WTC11 (cell line): ENCODE results near the gene SERPINA6. TPM values are rescaled to one million over a fixed set of nuclear protein-coding genes. Genes with fewer than 3 reads are reported as not detected.
"Not testable (repeated sequence)": the region's sequence is repeated elsewhere in the genome, so short reads cannot be mapped to it uniquely, and the experiment has no call there.

Experiments
- ATAC-seq: fragments of 200-7000 bp; cut with Tn5 transposase; 2 replicates; pipeline ENCODE4 v1.10.0; 2021; ENCODE audit warnings: mild to moderate bottlenecking, moderate library complexity
- CTCF ChIA-PET: fragments of 300-600 bp; sonication (Branson Sonifier 250); formaldehyde crosslinking; loops from one replicate; lab custom pipeline; 2021; ENCODE audit warnings: antibody characterized with exemption; lab: Charles Lee
- POLR2A ChIA-PET: fragments of 350-600 bp; sonication (Branson Sonifier 250); formaldehyde crosslinking; loops from one replicate; lab custom pipeline; 2021; ENCODE audit warnings: antibody characterized with exemption; lab: Charles Lee
- DNase-seq: peaks from one replicate; pipeline ENCODE4 v3.0.0; 2021; ENCODE audit warnings: low spot score
- H3K27ac Mint-ChIP-seq: 2 replicates; pipeline ENCODE4 v1.8.0; 2021; ENCODE audit warnings: mixed read lengths
- H3K27me3 Mint-ChIP-seq: 2 replicates; pipeline ENCODE4 v1.8.0; 2021; ENCODE audit warnings: low read depth, mild to moderate bottlenecking, moderate library complexity, mixed read lengths
- H3K36me3 Mint-ChIP-seq: 2 replicates; pipeline ENCODE4 v1.8.0; 2021; ENCODE audit warnings: mixed read lengths
- H3K4me1 Mint-ChIP-seq: 2 replicates; pipeline ENCODE4 v1.8.0; 2022; ENCODE audit warnings: mixed read lengths
- H3K4me3 Mint-ChIP-seq: 2 replicates; pipeline ENCODE4 v1.8.0; 2021; ENCODE audit warnings: mild to moderate bottlenecking, moderate library complexity, mixed read lengths
- H3K9me3 Mint-ChIP-seq: 2 replicates; pipeline ENCODE4 v1.8.0; 2021; ENCODE audit warnings: mixed read lengths
- CREM ChIP-seq: sonication (generic); formaldehyde crosslinking; IDR thresholded peaks from 2 replicates; pipeline ENCODE4 v1.8.1; 2022; ENCODE audit warnings: mild to moderate bottlenecking, missing genetic modification reagents, moderate library complexity
- EMX1 ChIP-seq: fragments of 250-450 bp; sonication (Bioruptor Pico); IDR thresholded peaks from 2 replicates; pipeline ENCODE4 v1.8.0; 2021; ENCODE audit warnings: mild to moderate bottlenecking
- ETV6 ChIP-seq: sonication (generic); formaldehyde crosslinking; IDR thresholded peaks from 2 replicates; pipeline ENCODE4 v1.8.1; 2022; ENCODE audit warnings: mild to moderate bottlenecking, missing genetic modification reagents
- GTF2I ChIP-seq: fragments of 250-450 bp; sonication (Bioruptor Pico); conservative IDR thresholded peaks from 2 replicates; pipeline ENCODE4 v1.4.0; 2021; ENCODE audit warnings: mild to moderate bottlenecking
- HMGA2 ChIP-seq: fragments of 250-450 bp; sonication (Bioruptor Pico); IDR thresholded peaks from 2 replicates; pipeline ENCODE4 v1.4.0; 2021; ENCODE audit warnings: mild to moderate bottlenecking, moderate library complexity
- IRF2 ChIP-seq: sonication (generic); formaldehyde crosslinking; IDR thresholded peaks from 2 replicates; pipeline ENCODE4 v1.8.0; 2022; ENCODE audit warnings: low read depth, missing genetic modification reagents, borderline replicate concordance
- JUN ChIP-seq: sonication (generic); formaldehyde crosslinking; IDR thresholded peaks from 2 replicates; pipeline ENCODE4 v1.8.0; 2023; ENCODE audit warnings: mild to moderate bottlenecking, missing genetic modification reagents
- NFYB ChIP-seq: sonication (generic); formaldehyde crosslinking; conservative IDR thresholded peaks from 2 replicates; pipeline ENCODE4 v1.8.0; 2022; ENCODE audit warnings: low read depth, missing genetic modification reagents
- NR1H2 ChIP-seq: sonication (generic); formaldehyde crosslinking; IDR thresholded peaks from 2 replicates; pipeline ENCODE4 v1.9.0; 2021; ENCODE audit warnings: mild to moderate bottlenecking, moderate library complexity, missing genetic modification reagents
- OVOL2 ChIP-seq: fragments of 250-450 bp; sonication (Bioruptor Pico); IDR thresholded peaks from 2 replicates; pipeline ENCODE4 v1.9.0; 2021; ENCODE audit warnings: mild to moderate bottlenecking, borderline replicate concordance
- RORB ChIP-seq: fragments of 250-450 bp; sonication (Bioruptor Pico); IDR thresholded peaks from 2 replicates; pipeline ENCODE4 v1.9.0; 2021; ENCODE audit warnings: mild to moderate bottlenecking
- TCF7 ChIP-seq: sonication (generic); formaldehyde crosslinking; IDR thresholded peaks from 2 replicates; pipeline ENCODE4 v1.8.0; 2022; ENCODE audit warnings: mild to moderate bottlenecking, low read depth, missing genetic modification reagents, moderate library complexity
- USF1 ChIP-seq: sonication (generic); formaldehyde crosslinking; IDR thresholded peaks from 2 replicates; pipeline ENCODE4 v1.8.0; 2022; ENCODE audit warnings: mild to moderate bottlenecking, missing genetic modification reagents
- ZNF138 ChIP-seq: sonication (generic); formaldehyde crosslinking; conservative IDR thresholded peaks from 2 replicates; pipeline ENCODE4 v1.8.1; 2022; ENCODE audit warnings: mild to moderate bottlenecking, moderate library complexity, missing genetic modification reagents
- ZNF416 ChIP-seq: fragments of 250-450 bp; sonication (Bioruptor Pico); IDR thresholded peaks from 2 replicates; pipeline ENCODE4 v1.9.0; 2021; ENCODE audit warnings: mild to moderate bottlenecking, inconsistent platforms
- ZNF423 ChIP-seq: fragments of 250-450 bp; sonication (Bioruptor Pico); IDR thresholded peaks from 2 replicates; pipeline ENCODE4 v2.1.2; 2022; ENCODE audit warnings: mild to moderate bottlenecking, moderate library complexity
- ZNF532 ChIP-seq: fragments of 250-450 bp; sonication (Bioruptor Pico); IDR thresholded peaks from 2 replicates; pipeline ENCODE4 v1.9.0; 2021; ENCODE audit warnings: mild to moderate bottlenecking, borderline replicate concordance
- ZNF671 ChIP-seq: fragments of 250-450 bp; sonication (Bioruptor Pico); IDR thresholded peaks from 2 replicates; pipeline ENCODE4 v1.8.0; 2021; ENCODE audit warnings: mild to moderate bottlenecking
- ZSCAN18 ChIP-seq: fragments of 250-450 bp; sonication (Bioruptor Pico); IDR thresholded peaks from 2 replicates; pipeline ENCODE4 v2.1.2; 2022; ENCODE audit warnings: mild to moderate bottlenecking, moderate library complexity
- total RNA-seq: library from RNA; stranded (reverse); gene quantifications from 3 replicates; pipeline ENCODE4 v1.2.3, GENCODE V29; 2021
- TF ChIP-seq, protein P1 (sequence below): sonication (generic); formaldehyde crosslinking; IDR thresholded peaks from 2 replicates; pipeline ENCODE4 v1.8.1; 2022; ENCODE audit warnings: mild to moderate bottlenecking, missing genetic modification reagents, moderate library complexity, borderline replicate concordance
- TF ChIP-seq, protein P2 (sequence below): sonication (generic); formaldehyde crosslinking; IDR thresholded peaks from 2 replicates; pipeline ENCODE4 v1.8.0; 2022; ENCODE audit warnings: mild to moderate bottlenecking, missing genetic modification reagents
- TF ChIP-seq, protein P3 (sequence below): sonication (generic); formaldehyde crosslinking; IDR thresholded peaks from 2 replicates; pipeline ENCODE4 v1.8.0; 2023; ENCODE audit warnings: missing genetic modification reagents

Gene SERPINA6
- total RNA-seq, 1 experiment from 2014 or later: 0.15 TPM

- TF ChIP-seq ZNF416 (no peak), EMX1 (CRISPR knock-in tag) (no peak), GTF2I (CRISPR knock-in tag) (no peak), OVOL2 (CRISPR knock-in tag) (no peak)
These were observed 23.7 kb upstream of the SERPINA6 start (continued) for GRCh38 chr14:94346841-94347240.

DNA sequence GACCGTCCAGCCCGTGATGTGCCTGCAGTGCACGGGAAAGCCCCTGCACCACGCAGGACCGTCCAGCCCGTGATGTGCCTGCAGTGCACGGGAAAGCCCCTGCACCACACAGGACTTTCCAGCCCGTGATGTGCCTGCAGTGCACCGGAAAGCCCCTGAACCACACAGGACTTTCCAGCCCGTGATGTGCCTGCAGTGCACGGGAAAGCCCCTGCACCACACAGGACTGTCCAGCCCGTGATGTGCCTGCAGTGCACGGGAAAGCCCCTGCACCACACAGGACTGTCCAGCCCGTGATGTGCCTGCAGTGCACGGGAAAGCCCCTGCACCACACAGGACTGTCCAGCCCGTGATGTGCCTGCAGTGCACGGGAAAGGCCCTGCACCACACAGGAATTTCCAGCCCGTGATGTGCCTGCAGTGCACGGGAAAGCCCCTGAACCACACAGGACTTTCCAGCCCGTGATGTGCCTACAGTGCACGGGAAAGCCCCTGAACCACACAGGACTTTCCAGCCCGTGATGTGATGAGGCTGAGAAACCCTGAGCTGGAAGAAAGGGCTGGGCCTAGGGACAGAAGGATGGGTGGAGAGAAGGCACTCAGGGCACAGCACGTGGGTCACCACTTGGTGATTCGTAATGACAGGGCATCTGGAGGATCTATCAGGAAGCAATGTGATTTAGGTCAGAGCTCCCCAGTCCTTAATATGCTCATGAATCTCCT, 23.1 kb upstream of the SERPINA6 start:
- H3K9me3 Mint-ChIP-seq, H3K4me3 Mint-ChIP-seq, ATAC-seq, H3K36me3 Mint-ChIP-seq, H3K27ac Mint-ChIP-seq, DNase-seq, POLR2A ChIA-PET, H3K27me3 Mint-ChIP-seq, H3K4me1 Mint-ChIP-seq: not testable (repeated sequence)
- CTCF ChIA-PET: interaction anchor here (1.8 kb wide), 1 partner anchor 10 kb away, joined by 5 read pairs; no protein-coding TSS in a partner anchor

DNA sequence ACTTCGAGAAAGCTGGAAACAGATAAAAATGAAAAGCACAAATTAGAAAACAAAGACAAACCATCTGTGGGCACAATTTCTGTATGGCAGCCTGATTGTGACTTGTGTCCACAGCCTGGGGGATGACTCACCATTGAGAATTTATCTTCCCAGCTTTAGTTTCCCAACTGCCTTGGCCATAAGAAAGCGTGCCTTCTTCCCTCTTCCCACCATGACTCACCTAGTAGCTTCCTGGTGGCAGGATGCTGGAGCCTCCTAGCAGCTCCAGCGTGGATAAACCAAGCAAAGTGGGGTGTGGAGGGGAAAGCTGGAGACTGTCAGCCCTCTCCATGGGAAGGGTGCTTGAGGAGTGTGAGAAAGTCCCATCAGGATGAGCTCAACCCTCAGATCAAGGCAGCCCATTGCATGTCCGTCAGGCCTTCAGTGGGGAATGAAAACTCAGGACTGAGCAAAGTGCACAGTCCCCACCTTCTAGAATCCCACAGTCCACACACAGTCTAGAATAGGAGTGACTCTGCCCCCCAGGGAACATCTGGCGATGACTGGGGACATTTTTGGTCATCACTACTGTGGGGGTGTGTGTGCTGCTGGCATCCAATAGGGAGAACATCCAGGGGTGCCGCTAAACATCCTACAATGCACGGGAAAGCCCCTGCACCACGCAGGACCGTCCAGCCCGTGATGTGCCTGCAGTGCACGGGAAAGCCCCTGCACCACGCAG, 22.4 kb upstream of the SERPINA6 start:
- CTCF ChIA-PET: no interaction called here

More for the DNA sequence above, 22.4 kb upstream of the SERPINA6 start:
- 0 out of 2 replicates have a peak, but pooled peaks cover 5% of the 10 kb centered on the region for H3K27me3 Mint-ChIP-seq
- TF ChIP-seq ZNF532: no peak
- no peak for TF ChIP-seq ETV6 (CRISPR knock-in tag)
- no peak for TF ChIP-seq HMGA2 (CRISPR knock-in tag)
- no peak for TF ChIP-seq TCF7 (CRISPR knock-in tag)
- no peak for TF ChIP-seq ZNF138 (CRISPR knock-in tag)
- TF ChIP-seq CREM (CRISPR knock-in tag): no peak
- no peak for TF ChIP-seq USF1
- TF ChIP-seq NR1H2 (CRISPR knock-in tag): no peak
- TF ChIP-seq, protein P1, sequence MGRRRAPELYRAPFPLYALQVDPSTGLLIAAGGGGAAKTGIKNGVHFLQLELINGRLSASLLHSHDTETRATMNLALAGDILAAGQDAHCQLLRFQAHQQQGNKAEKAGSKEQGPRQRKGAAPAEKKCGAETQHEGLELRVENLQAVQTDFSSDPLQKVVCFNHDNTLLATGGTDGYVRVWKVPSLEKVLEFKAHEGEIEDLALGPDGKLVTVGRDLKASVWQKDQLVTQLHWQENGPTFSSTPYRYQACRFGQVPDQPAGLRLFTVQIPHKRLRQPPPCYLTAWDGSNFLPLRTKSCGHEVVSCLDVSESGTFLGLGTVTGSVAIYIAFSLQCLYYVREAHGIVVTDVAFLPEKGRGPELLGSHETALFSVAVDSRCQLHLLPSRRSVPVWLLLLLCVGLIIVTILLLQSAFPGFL (CRISPR knock-in tag): no peak
- TF ChIP-seq JUN (CRISPR knock-in tag): no peak
- no peak for TF ChIP-seq EMX1 (CRISPR knock-in tag)
- TF ChIP-seq OVOL2 (CRISPR knock-in tag): no peak
- no peak for TF ChIP-seq ZNF671 (CRISPR knock-in tag)
- TF ChIP-seq RORB (CRISPR knock-in tag): no peak
- TF ChIP-seq NFYB (CRISPR knock-in tag): no peak
- TF ChIP-seq ZSCAN18 (CRISPR knock-in tag): no peak
- TF ChIP-seq ZNF423 (CRISPR knock-in tag): no peak
- TF ChIP-seq, protein P2, sequence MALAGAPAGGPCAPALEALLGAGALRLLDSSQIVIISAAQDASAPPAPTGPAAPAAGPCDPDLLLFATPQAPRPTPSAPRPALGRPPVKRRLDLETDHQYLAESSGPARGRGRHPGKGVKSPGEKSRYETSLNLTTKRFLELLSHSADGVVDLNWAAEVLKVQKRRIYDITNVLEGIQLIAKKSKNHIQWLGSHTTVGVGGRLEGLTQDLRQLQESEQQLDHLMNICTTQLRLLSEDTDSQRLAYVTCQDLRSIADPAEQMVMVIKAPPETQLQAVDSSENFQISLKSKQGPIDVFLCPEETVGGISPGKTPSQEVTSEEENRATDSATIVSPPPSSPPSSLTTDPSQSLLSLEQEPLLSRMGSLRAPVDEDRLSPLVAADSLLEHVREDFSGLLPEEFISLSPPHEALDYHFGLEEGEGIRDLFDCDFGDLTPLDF (CRISPR knock-in tag): no peak
- TF ChIP-seq, protein P3, sequence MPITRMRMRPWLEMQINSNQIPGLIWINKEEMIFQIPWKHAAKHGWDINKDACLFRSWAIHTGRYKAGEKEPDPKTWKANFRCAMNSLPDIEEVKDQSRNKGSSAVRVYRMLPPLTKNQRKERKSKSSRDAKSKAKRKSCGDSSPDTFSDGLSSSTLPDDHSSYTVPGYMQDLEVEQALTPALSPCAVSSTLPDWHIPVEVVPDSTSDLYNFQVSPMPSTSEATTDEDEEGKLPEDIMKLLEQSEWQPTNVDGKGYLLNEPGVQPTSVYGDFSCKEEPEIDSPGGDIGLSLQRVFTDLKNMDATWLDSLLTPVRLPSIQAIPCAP (CRISPR knock-in tag): no peak
- no peak for TF ChIP-seq IRF2 (CRISPR knock-in tag)
- TF ChIP-seq, all 79 proteins: peak for 0
- no peak overlapping the region for H3K27ac Mint-ChIP-seq
- H3K9me3 Mint-ChIP-seq: peaks cover 7% of the 10 kb centered on the region; the same call in 1 of the 2 replicates
- POLR2A ChIA-PET: no interaction called here
- no peaks in the 10 kb centered on the region for H3K4me1 Mint-ChIP-seq
- no peak overlapping the region for H3K4me3 Mint-ChIP-seq
- DNase-seq (no peak), ATAC-seq (no peak)
- H3K36me3 Mint-ChIP-seq: no peaks in the 10 kb centered on the region
